ENCODE measurements around the gene SKA2. TPM values are rescaled to one million over a fixed set of nuclear protein-coding genes. Genes with fewer than 3 reads are reported as not detected.
"Not testable (repeated sequence)": the region's sequence is repeated elsewhere in the genome, so short reads cannot be mapped to it uniquely, and the experiment has no call there.

The SKA2 gene
- total and polyA plus RNA-seq, 2 donors (not counting 3 experiments of a cell fraction or from before 2014, with no cell fraction given): 12.9 to 79.6 TPM

DNA sequence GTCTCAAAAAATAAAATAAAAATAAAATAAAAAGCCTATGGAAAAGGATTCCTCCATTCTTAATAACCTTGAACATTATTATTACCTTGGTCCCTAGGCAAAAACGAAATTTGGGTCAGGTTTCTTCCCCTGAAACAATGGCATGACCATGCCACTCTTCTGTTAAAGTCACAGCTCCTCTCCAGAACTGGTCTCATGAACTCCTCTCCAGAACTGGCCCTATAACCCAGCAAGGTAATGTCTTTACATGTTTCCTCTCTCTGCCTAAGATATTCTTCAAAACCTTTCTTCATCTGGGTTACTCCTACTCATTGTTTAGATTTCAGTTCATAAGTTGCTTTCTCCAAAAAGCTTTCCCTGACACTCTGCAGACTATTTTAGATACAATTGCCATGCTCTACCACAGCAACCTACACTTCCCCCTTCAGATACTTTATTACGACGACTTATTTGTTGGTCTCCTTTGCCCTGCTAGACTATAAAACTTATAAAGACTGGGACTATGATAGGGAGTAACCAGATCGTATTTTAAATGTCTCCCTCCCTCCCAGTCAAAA lies 61.8 kb downstream of the SKA2 start:
- H3K4me3 ChIP-seq (replicated peaks in 1 of 3; ENCODE audit: insufficient read depth in 1 of 3, low read depth in 1 of 3, low read length in 3 of 3): peak overlapping the region in 1 of 3 experiments; percentile 25
- intact Hi-C loops (cut with micrococcal nuclease): loop anchor here (1.0 to 5.0 kb wide), 4 partner anchors 13 to 576 kb away; partner anchors contain the start of gene TRIM37
- POLR2A ChIA-PET: no interaction called here

DNA sequence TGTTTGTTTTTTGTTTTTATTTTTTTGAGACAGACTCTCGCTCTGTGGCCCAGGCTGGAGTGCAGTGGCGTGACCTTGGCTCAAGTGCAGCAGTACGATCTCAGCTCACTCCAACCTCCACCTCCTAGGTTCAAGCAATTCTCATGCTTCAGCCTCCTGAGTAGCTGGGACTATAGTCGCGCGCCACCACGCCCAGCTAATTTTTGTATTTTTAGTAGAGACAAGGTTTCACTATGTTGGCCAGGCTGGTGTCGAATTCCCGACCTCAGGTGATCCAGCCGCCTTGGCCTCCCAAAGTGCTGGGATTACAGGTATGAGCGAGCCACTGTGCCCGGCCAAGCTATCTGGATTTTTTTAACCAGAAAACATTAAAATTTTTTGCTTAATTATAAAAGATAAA lies 64.4 kb downstream of the SKA2 start:
- H3K9me3 ChIP-seq (replicated peaks; ENCODE audit: control insufficient read depth, insufficient read depth, low read length); H3K36me3 ChIP-seq (ENCODE audit: control insufficient read depth in 2 of 2, extremely low read depth in 1 of 2, insufficient read depth in 2 of 2, low read length in 2 of 2); H3K4me3 ChIP-seq (replicated peaks in 1 of 3; ENCODE audit: insufficient read depth in 1 of 3, low read depth in 1 of 3, low read length in 3 of 3); H3K9me1 ChIP-seq (replicated peaks; ENCODE audit: control insufficient read depth, extremely low read depth, insufficient read depth, low read length); BruUV-seq (replicated peaks); dilution Hi-C loops (cut with MboI; ENCODE audit: extremely low pct_ligation_motif_present, low sequenced_read_pairs); H2AFZ ChIP-seq (ENCODE audit: low read depth, low read length); H3K27me3 ChIP-seq (ENCODE audit: control insufficient read depth in 2 of 2, insufficient read depth in 2 of 2, low read length in 2 of 2); H3K27ac ChIP-seq (ENCODE audit: insufficient read depth, low read depth, low read length); H3K9ac ChIP-seq (replicated peaks; ENCODE audit: extremely low read depth, insufficient read depth, low read length); DNase-seq (ENCODE audit: low read depth, low spot score); H4K20me1 ChIP-seq (replicated peaks; ENCODE audit: control insufficient read depth, extremely low read depth, insufficient read depth, low read length); FAIRE-seq; H3K4me2 ChIP-seq (ENCODE audit: insufficient read depth, low read length): not testable (repeated sequence)
- intact Hi-C loops (cut with micrococcal nuclease): loop anchor here (5.0 kb wide), 2 partner anchors 62 to 573 kb away; no protein-coding TSS in a partner anchor
- H3K79me2 ChIP-seq (ENCODE audit: control insufficient read depth, insufficient read depth, low read length): peaks cover 29% of the 10 kb centered on the region
- POLR2A ChIA-PET: interaction anchor here (0.6 kb wide), 1 partner anchor 13 kb away, joined by 7 read pairs; no protein-coding TSS in a partner anchor
- peaks cover 27% of the 10 kb centered on the region for H3K4me1 ChIP-seq (ENCODE audit: control insufficient read depth, extremely low read depth, insufficient read depth, low read length)
- CTCF ChIA-PET: interaction anchor here (2.0 kb wide), 1 partner anchor 9 kb away, joined by 5 read pairs; no protein-coding TSS in a partner anchor

More for the DNA sequence above, 61.8 kb downstream of the SKA2 start:
- peaks cover 0 to 5% of the 10 kb centered on the region in 2 experiments for H3K36me3 ChIP-seq (ENCODE audit: control insufficient read depth in 2 of 2, extremely low read depth in 1 of 2, insufficient read depth in 2 of 2, low read length in 2 of 2)
- TF ChIP-seq, protein P1, sequence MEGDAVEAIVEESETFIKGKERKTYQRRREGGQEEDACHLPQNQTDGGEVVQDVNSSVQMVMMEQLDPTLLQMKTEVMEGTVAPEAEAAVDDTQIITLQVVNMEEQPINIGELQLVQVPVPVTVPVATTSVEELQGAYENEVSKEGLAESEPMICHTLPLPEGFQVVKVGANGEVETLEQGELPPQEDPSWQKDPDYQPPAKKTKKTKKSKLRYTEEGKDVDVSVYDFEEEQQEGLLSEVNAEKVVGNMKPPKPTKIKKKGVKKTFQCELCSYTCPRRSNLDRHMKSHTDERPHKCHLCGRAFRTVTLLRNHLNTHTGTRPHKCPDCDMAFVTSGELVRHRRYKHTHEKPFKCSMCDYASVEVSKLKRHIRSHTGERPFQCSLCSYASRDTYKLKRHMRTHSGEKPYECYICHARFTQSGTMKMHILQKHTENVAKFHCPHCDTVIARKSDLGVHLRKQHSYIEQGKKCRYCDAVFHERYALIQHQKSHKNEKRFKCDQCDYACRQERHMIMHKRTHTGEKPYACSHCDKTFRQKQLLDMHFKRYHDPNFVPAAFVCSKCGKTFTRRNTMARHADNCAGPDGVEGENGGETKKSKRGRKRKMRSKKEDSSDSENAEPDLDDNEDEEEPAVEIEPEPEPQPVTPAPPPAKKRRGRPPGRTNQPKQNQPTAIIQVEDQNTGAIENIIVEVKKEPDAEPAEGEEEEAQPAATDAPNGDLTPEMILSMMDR (IDR thresholded peaks at IDR 0.05; ENCODE audit: extremely low read depth in 1 of 2, insufficient read depth in 1 of 2, low read depth in 1 of 2, low read length in 2 of 2): no peak
- TF ChIP-seq POLR2A (IDR thresholded peaks at IDR 0.05; ENCODE audit: low read depth, low read length) (no peak), EZH2 (IDR thresholded peaks at IDR 0.05; ENCODE audit: borderline replicate concordance, low read depth, low read length, severe bottlenecking) (no peak), JUN (IDR thresholded peaks at IDR 0.05; ENCODE audit: borderline replicate concordance, insufficient read depth, insufficient read length, low read depth) (no peak), GATA2 (IDR thresholded peaks at IDR 0.05; ENCODE audit: insufficient read depth, insufficient read length, low read depth, low read length) (no peak)
- peak overlapping the region; percentile 66 for H2AFZ ChIP-seq (ENCODE audit: low read depth, low read length)
- dilution Hi-C loops (cut with MboI; ENCODE audit: extremely low pct_ligation_motif_present, low sequenced_read_pairs): no loop called here
- FAIRE-seq (no peak), DNase-seq (ENCODE audit: low read depth, low spot score) (no peak)
- H3K27me3 ChIP-seq (ENCODE audit: control insufficient read depth in 2 of 2, insufficient read depth in 2 of 2, low read length in 2 of 2): no peaks in the 10 kb centered on the region
- TSS peak; percentile 61 for BruUV-seq (replicated peaks)
- no peaks in the 10 kb centered on the region for H4K20me1 ChIP-seq (replicated peaks; ENCODE audit: control insufficient read depth, extremely low read depth, insufficient read depth, low read length)
- peak overlapping the region; percentile 83 for H3K27ac ChIP-seq (ENCODE audit: insufficient read depth, low read depth, low read length)
- no peaks in the 10 kb centered on the region for H3K9me1 ChIP-seq (replicated peaks; ENCODE audit: control insufficient read depth, extremely low read depth, insufficient read depth, low read length)
- CTCF ChIA-PET: interaction anchor here (0.6 to 1.0 kb wide), 2 partner anchors 12 to 37 kb away, joined by 3 read pairs; no protein-coding TSS in a partner anchor
- peak overlapping the region; percentile 59 for H3K9ac ChIP-seq (replicated peaks; ENCODE audit: extremely low read depth, insufficient read depth, low read length)
- H3K9me3 ChIP-seq (replicated peaks; ENCODE audit: control insufficient read depth, insufficient read depth, low read length): no peaks in the 10 kb centered on the region
- peaks cover 27% of the 10 kb centered on the region for H3K4me1 ChIP-seq (ENCODE audit: control insufficient read depth, extremely low read depth, insufficient read depth, low read length)
- peaks cover 41% of the 10 kb centered on the region for H3K79me2 ChIP-seq (ENCODE audit: control insufficient read depth, insufficient read depth, low read length)
- peak overlapping the region; percentile 81 for H3K4me2 ChIP-seq (ENCODE audit: insufficient read depth, low read length)
